GM18511 (cell line): ENCODE measurements around the gene DNASE2.
"Not testable (repeated sequence)": the region's sequence is repeated elsewhere in the genome, so short reads cannot be mapped to it uniquely, and the experiment has no call there.

ENCODE experiments used
- ATAC-seq: cut with Tn5 transposase; IDR thresholded peaks from one replicate; pipeline ENCODE4 v1.9.1; 2021; ENCODE audit warnings: mild to moderate bottlenecking, moderate library complexity; ENCODE audit not compliant: unreplicated experiment

Gene DNASE2

DNA sequence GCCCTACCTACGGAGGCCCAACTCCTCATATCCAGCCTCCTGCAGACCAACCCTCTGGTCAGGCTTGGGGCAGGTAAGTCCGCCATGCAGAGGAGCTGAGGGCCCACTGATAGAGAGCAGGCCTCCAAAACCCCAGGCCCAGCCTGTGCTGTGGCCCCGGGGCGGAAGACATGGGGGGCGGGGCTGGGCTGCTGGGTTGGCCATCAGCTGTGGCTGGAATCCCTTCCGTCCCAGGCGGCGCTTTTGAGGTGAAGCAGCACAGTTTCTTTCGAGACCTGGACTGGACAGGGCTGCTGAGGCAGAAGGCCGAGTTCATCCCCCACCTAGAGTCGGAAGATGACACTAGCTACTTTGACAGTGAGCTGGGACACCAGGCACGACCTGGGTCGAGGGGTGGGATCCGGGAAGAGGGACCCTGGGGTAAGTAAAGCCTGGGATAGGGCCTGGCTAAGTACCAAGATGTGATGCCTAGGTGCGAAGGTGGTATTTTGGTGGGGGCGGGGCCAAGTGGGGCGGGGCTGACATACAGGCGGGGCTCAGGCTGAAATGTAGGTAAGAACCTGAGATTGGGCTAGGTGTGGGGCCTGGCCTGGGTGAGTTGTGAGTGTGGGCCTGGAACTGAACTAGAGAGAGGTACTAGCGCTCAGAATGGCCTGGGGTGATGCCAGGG is 15.4 kb downstream of the DNASE2 start:
- no peak for ATAC-seq

- no peak for ATAC-seq
These were observed 16.2 kb downstream of the DNASE2 start for GRCh38 chr19:12864721-12865715.

- ATAC-seq, result no peak
These were observed 17.1 kb downstream of the DNASE2 start for GRCh38 chr19:12864143-12864542.

DNA sequence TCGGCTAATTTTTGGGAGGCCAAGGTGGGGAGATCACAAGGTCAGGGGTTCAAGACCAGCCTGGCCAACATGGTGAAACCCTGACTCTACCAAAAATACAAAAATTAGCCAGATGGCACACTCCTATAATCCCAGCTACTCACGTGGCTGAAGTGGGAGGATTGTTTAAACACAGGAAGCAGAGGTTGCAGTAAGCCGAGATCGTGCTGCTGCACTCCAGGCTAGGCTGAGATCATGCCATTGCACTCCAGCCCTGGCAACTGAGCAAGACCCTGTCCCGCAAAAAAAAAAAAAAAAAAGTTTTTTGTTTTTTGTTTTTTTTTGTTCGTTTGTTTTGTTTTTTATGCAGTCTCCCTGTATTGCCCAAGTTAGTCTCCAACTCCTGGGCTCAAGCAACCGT is 21.7 kb downstream of the DNASE2 start:
- ATAC-seq, result no peak

- no peak for ATAC-seq
These were observed 23.0 kb downstream of the DNASE2 start for GRCh38 chr19:12858041-12858928.

- no peak for ATAC-seq
These were observed 24.6 kb downstream of the DNASE2 start for GRCh38 chr19:12856653-12857052.

GRCh38 chr19:12847159-12848139 is 33.8 kb downstream of the DNASE2 start:
- no peak for ATAC-seq

GRCh38 chr19:12846613-12847012 is 34.6 kb downstream of the DNASE2 start:
- not testable (repeated sequence) for ATAC-seq

DNA sequence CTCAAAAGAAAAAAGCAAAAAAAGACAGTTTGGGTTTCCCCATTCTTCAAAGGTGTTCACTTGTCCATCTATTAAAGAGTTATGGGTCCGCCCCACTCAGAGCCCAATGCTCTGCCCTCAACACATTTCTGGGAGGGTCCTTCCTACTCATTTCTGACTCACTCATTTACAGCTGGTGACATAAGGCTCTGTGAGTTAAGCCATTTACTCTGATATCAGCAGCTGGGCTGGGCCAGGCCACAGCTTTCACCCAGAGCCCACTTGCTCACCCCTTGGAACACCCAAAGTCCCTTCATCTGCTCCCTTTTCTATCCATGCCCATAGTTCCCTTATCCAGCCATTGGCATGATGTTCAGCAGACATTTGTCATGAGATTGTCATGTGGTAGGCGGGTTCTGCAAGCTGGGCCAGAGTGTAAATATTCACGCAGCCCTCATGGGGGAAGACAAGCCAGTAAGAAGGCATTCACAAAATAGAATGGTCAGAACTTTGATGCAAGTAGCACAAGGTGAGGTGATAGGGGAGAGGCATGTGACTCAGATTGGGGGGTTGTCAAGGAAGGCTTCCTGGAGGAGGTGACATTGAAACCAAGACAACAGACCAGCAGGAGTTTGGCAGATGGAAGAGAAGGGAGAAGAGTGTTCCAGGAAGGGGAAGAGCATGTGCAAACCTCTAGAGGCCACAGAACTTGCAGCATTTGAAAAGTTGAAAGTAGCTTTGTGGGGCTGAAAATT is 37.1 kb downstream of the DNASE2 start:
- no peak for ATAC-seq

DNA sequence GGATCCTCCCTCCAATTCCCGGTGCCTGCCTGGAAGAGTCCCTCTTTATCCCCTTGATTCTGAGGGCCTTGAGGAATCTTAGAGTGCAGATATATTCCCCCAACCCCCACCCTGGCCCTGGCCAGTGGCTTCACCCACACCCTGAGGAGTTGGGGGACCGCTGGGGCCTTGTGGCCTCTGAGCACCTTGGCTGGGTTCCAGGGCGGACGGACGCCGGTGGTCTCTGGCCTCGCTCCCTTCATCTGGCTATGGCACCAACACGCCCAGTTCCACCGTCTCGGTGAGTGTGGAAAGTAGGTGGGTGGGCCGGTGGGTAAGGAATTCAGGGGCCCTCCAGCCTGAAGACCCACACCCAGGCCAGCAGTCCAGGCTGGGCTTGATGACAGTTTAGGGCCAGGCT is 37.9 kb downstream of the DNASE2 start:
- no peak for ATAC-seq

DNA sequence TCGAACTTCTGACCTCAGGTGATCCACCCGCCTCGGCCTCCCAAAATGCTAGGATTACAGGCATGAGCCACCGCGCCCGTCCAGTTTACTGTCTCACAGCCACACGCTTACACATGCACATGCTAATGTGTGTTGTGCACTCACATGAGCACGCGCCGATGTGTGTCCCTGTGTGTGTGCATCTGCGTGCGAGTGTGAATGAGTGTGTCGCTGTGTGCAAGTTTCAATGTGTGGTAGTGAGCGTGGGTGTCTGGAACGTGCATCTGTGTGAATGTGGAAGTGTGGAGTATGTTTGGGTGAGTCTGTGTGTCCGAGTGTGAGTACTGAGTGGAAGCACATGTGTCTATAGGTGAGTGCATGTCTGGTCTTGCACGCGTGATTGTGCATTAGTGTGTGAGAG is 38.7 kb downstream of the DNASE2 start:
- no peak for ATAC-seq

DNA sequence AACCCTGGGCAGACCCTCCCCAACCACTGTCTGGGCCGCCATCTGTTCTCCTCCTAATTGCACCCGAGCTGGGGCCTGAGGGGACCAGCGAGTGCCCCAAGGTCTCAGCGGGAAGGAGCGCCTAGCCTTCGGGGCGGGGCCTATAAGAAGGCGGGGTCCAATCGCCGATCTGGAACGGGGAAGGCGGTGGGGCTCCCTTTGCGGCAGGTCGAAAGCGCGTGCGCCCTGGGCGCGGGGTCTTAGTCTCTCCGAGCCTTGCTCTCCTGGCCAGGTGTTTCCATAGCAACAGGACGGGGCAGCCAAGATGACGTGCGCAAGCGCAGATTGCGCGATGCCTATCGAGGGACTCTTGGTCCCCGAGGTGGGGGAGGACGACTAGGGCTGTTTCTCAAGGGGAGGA is 40.2 kb downstream of the DNASE2 start:
- ATAC-seq, result no peak

DNA sequence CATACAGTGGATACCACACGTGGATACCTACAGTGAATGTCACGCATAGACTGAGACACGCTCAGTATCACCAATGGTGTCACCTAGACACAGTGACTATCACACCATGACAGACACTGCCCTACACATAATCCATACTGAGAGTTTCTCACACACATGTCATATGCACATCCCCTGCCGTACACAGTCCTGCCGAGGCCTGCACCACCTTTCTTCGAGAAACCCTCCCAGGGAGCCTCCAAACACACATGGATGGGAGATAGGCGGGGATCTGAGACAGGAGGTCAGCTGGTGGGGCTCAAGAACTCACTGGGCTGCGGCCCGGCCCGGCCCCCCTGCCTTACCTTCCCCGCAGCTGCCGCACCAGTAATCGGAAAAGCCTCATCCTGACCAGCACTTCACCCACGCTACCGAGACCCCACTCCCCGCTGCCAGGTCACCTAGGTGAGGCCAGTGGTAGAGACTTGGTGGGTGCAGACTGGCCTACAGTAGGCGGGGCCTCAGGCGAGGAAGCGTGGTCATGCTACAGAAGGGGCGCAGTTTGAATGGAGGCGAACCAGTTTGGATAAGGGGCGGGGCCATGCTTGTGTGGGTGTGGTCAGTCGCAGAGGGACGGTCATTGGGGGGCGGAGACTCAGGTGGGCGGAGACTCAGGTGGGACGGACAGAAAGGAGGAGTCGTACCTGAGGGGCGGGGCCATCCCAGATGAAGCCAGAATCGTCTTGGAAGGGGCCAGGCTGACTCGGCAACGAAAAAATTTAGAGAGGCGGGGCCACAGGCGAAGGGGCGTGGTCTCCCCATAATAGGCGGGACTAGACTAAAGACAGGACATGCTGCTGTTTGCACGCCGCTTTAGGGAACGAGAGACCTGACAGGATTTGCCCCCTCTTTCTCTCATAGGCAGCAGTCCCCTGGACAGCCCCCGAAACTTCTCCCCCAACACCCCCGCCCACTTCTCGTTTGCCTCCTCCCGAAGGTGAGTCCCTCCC is 40.9 kb downstream of the DNASE2 start:
- no peak for ATAC-seq

DNA sequence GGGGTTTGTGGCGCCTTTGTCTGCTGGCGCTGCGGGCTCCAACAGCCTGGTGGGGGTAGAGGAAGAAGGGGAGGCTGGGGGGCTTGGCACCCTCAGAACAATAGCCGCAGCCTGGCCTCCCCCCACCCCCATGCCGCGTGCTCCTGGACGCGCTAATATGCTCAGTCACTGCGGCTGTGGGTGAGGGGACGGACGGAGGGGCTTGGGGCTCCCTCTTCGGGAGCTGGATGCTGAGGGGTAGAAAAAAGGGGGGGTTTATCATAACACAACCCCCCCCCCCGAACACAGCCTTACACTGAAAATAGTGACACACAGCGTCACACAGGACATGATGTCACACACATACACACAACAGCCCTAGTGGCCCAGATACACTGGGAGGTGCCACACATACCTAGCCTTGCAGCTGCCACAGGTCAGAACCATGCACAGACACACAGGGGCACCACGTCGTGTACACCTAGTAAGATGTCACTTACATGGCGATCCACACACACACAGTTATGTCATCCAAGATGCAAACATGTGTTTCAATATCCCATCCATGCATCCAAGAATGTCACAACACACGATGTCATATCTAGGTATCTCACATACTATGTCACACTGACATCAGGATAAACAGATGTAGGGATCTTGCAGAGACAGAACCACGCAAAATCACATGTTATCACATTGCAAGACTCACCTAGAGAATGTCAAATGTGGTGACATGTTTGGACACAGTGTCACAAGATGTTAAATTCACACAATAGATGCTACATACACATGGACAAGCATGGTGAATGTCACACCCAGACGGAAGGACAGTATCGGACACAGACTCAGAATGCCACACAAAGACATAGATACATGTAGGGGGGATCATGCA is 42.1 kb downstream of the DNASE2 start:
- no peak for ATAC-seq

DNA sequence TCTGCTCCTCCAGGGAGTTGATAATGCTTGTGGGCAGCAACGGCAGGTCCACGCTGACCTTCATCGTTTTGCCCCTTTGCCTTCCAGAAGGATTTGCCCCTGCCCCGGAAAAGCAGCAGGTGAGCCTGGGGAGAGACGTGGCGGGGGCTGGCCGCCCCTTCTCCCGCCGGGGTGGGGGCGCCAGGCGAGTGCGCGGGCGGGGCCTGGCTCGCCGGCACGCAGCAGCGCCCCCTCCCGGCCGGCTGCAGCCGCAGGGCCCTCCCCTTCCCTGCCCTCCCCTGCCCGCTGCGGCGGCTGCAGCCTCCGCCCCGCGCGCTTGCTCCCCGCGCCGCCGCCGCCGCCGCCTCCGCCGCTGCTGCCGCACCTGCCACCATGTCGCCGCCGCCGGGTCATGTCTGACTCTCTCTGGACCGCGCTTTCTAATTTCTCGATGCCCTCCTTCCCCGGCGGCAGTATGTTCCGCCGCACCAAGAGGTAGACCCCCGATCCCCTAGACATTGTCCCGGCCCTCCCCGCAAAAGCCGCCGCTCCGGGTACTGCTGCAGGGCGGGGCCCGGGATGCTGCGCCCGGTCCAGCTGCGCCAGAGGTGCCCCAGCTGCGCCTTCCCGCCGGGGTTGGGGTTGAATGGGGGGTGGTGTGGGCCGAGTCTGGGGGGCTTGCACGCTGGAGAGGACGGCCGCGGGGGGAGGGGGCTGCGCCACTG is 42.9 kb downstream of the DNASE2 start, which contains the start of gene MAST1:
Gene MAST1, plus strand, starts transcription at position 334 of the 704 bp plus-strand sequence. Its CDS starts 58 bp downstream, at position 392.
- ATAC-seq, result no peak

GRCh38 chr19:12837225-12837624 is 44.0 kb downstream of the DNASE2 start:
- no peak for ATAC-seq
